Esophagus squamous epithelium (tissue), 4 donors: ENCODE measurements around the gene CD68.
A peak's percentile ranks its signal among the peaks of the same experiment; 100 is the strongest.

Experiments
- CTCF ChIP-seq, 6 experiments: fragments of 450-650 bp in 4 of 6; fragments of 200-600 bp in 2 of 6; sonication (generic) in 2 of 6; IDR thresholded peaks; one replicate each; pipeline ENCODE4 v1.5.1; 2016 to 2019; ENCODE audit warnings: antibody characterized with exemption in 6 of 6, mild to moderate bottlenecking in 4 of 6, moderate library complexity in 4 of 6
- POLR2A ChIP-seq, 4 donors: fragments of 450-650 bp; IDR thresholded peaks; one replicate each; pipeline ENCODE4 v1.6.1; 2017; ENCODE audit warnings: antibody characterized with exemption in 4 of 4, mild to moderate bottlenecking in 4 of 4, moderate library complexity in 3 of 4

- TF ChIP-seq CTCF (IDR thresholded peaks at IDR 0.05) (peak in 2 of 6 experiments; percentile 3 to 43), POLR2A (IDR thresholded peaks at IDR 0.05) (peak in 3 of 4 donors; percentile 29 to 64 (median 52))
Measured at GRCh38 chr17:7561589-7562207, 17.7 kb upstream of the CD68 start, which contains the start of gene SENP3.
